Activated CD8-positive, alpha-beta T cell treated with anti-CD3 and anti-CD28 coated beads for 36 hours (primary cell): ENCODE data around the gene MAP3K21. TPM values are rescaled to one million over a fixed set of nuclear protein-coding genes. Genes with fewer than 3 reads are reported as not detected.

ENCODE experiments used
- ATAC-seq: fragments of 200-7000 bp; cut with Tn5 transposase; one replicate; pipeline ENCODE4 v1.10.0; 2021; ENCODE audit warnings: mild to moderate bottlenecking, moderate library complexity
- CTCF ChIA-PET: fragments of 350-600 bp; sonication (Branson Sonifier 250); formaldehyde crosslinking; loops from one replicate; lab custom pipeline; 2021; ENCODE audit warnings: antibody characterized with exemption; lab: Charles Lee
- POLR2A ChIA-PET: fragments of 350-600 bp; sonication (Branson Sonifier 250); formaldehyde crosslinking; loops from one replicate; lab custom pipeline; 2021; ENCODE audit warnings: antibody characterized with exemption; lab: Charles Lee
- DNase-seq: peaks from one replicate; pipeline ENCODE4 v3.0.0-alpha.2; 2020
- H3K27ac Mint-ChIP-seq: one replicate; pipeline ENCODE4 v1.8.0; 2021; ENCODE audit warnings: mild to moderate bottlenecking, mixed read lengths
- H3K27me3 Mint-ChIP-seq: one replicate; pipeline ENCODE4 v1.8.0; 2021; ENCODE audit warnings: mixed read lengths
- H3K36me3 Mint-ChIP-seq: one replicate; pipeline ENCODE4 v1.8.0; 2021; ENCODE audit warnings: low read depth, mixed read lengths
- H3K4me1 Mint-ChIP-seq: one replicate; pipeline ENCODE4 v1.8.0; 2021; ENCODE audit warnings: low read depth, mixed read lengths
- H3K4me3 Mint-ChIP-seq: one replicate; pipeline ENCODE4 v1.8.0; 2021; ENCODE audit warnings: mild to moderate bottlenecking, moderate library complexity, mixed read lengths
- H3K9me3 Mint-ChIP-seq: one replicate; pipeline ENCODE4 v1.8.0; 2021; ENCODE audit warnings: mixed read lengths
- CTCF ChIP-seq: fragments of 200-600 bp; IDR thresholded peaks from one replicate; pipeline ENCODE4 v1.8.0; 2022; ENCODE audit warnings: antibody characterized with exemption, mild to moderate bottlenecking
- intact Hi-C: fragments of 100-400 bp; cut with micrococcal nuclease; formaldehyde crosslinking; loops from one replicate; pipeline ENCODE4 v1.10.0; 2022
- total RNA-seq, 2 experiments: library from RNA; stranded (reverse); gene quantifications; one replicate each; pipeline ENCODE4 v1.2.3, GENCODE V29; 2021

Gene MAP3K21
- total RNA-seq, 2 experiments from 2014 or later: 2.7 to 3.2 TPM

GRCh38 chr1:233342086-233342485 is 14.6 kb downstream of the MAP3K21 start:
- Mint-ChIP-seq H3K4me3 (no peak overlapping the region), H3K9me3 (peaks cover 2% of the 10 kb centered on the region), H3K27me3 (peaks cover 35% of the 10 kb centered on the region), H3K27ac (no peak overlapping the region), H3K36me3 (peaks cover 1% of the 10 kb centered on the region), H3K4me1 (no peaks in the 10 kb centered on the region)
- ATAC-seq (no peak), DNase-seq (no peak)
- intact Hi-C loops: no loop called here
- TF ChIP-seq CTCF: no peak
- POLR2A ChIA-PET: no interaction called here
- CTCF ChIA-PET: no interaction called here

GRCh38 chr1:233343262-233343661 is 15.7 kb downstream of the MAP3K21 start:
- CTCF ChIA-PET: no interaction called here
- H3K36me3 Mint-ChIP-seq: peaks cover 1% of the 10 kb centered on the region
- intact Hi-C loops: no loop called here
- POLR2A ChIA-PET: no interaction called here
- H3K9me3 Mint-ChIP-seq: peaks cover 2% of the 10 kb centered on the region
- no peaks in the 10 kb centered on the region for H3K4me1 Mint-ChIP-seq
- no peak overlapping the region for H3K27ac Mint-ChIP-seq
- DNase-seq: no peak
- ATAC-seq: no peak
- peaks cover 29% of the 10 kb centered on the region for H3K27me3 Mint-ChIP-seq
- H3K4me3 Mint-ChIP-seq: no peak overlapping the region
- TF ChIP-seq CTCF: no peak

GRCh38 chr1:233347338-233347737 is 19.8 kb downstream of the MAP3K21 start:
- CTCF ChIA-PET: no interaction called here
- ATAC-seq: no peak

GRCh38 chr1:233349137-233349536 is 21.6 kb downstream of the MAP3K21 start:
- H3K9me3 Mint-ChIP-seq: no peaks in the 10 kb centered on the region
- H3K4me3 Mint-ChIP-seq: no peak overlapping the region
- peaks cover 9% of the 10 kb centered on the region for H3K27me3 Mint-ChIP-seq
- H3K36me3 Mint-ChIP-seq: peaks cover 1% of the 10 kb centered on the region
- H3K4me1 Mint-ChIP-seq: no peaks in the 10 kb centered on the region
- ATAC-seq (no peak), DNase-seq (no peak)
- no peak overlapping the region for H3K27ac Mint-ChIP-seq
- intact Hi-C loops: no loop called here
- ChIA-PET POLR2A (no interaction called here), CTCF (no interaction called here)
- no peak for TF ChIP-seq CTCF

More at GRCh38 chr1:233347338-233347737, 19.8 kb downstream of the MAP3K21 start:
- Mint-ChIP-seq H3K27ac (no peak overlapping the region), H3K27me3 (peaks cover 11% of the 10 kb centered on the region), H3K4me1 (no peaks in the 10 kb centered on the region), H3K9me3 (peaks cover 2% of the 10 kb centered on the region), H3K36me3 (peaks cover 1% of the 10 kb centered on the region), H3K4me3 (no peak overlapping the region)
- no peak for DNase-seq
- no peak for TF ChIP-seq CTCF
- intact Hi-C loops: no loop called here
- POLR2A ChIA-PET: no interaction called here

GRCh38 chr1:233354983-233355382 is 27.5 kb downstream of the MAP3K21 start:
- H3K4me1 Mint-ChIP-seq: peaks cover 16% of the 10 kb centered on the region
- DNase-seq (no peak), ATAC-seq (no peak)
- CTCF ChIA-PET: interaction anchor here (2.4 kb wide), 1 partner anchor 9 kb away, joined by 7 read pairs; no protein-coding TSS in a partner anchor
- no peak overlapping the region for H3K27ac Mint-ChIP-seq
- peaks cover 3% of the 10 kb centered on the region for H3K27me3 Mint-ChIP-seq
- intact Hi-C loops: no loop called here
- no peak overlapping the region for H3K4me3 Mint-ChIP-seq
- no peaks in the 10 kb centered on the region for H3K36me3 Mint-ChIP-seq
- no peak for TF ChIP-seq CTCF
- POLR2A ChIA-PET: no interaction called here
- H3K9me3 Mint-ChIP-seq: no peaks in the 10 kb centered on the region
